ENCODE data around the gene FAIM2.

DNA sequence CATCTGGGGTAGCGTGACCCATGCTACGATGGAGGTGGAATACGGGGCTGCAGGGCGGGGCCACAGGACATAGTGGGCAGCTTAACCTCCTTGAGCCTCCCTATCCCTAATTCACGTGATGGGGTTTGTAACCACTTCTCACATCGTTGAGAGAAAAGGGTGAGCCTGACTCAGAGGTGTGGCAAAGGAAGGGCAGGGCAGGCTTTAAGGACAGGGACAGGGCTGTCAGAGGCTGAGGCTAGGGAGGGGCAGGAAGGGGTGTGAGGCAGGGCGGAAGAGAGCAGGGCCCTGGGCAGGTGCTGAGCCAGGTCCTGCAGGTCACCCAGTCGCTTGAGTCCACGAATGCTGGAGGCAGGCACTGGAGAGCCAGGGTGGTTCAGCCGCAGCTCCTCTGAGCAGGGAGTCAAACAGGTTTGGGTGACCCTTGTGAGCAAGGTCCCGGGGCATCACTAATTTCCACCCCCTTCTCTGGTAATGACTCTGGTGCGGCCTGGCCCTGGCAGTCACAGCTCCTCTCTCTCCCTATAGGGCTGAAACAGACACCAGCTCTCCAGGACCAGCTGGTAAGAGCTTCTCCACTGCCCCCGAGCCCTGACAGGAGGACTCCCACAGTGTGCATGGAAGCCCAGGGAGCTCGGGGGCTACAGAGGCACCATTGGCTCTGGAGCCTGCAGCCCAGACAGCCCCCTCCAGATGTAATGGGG lies 39.4 kb upstream of the FAIM2 start:
- no peak for TF ChIP-seq EZH2 (IDR thresholded peaks at IDR 0.05; ENCODE audit: borderline replicate concordance)
- TF ChIP-seq CTCF (IDR thresholded peaks at IDR 0.05; ENCODE audit: poor library complexity) = no peak

Measured in hepatocyte (in vitro differentiated cells).